Stimulated activated CD4-positive, alpha-beta T cell treated with anti-CD3 and anti-CD28 coated beads, TNF-alpha, amount 100 ng/mL, for 24 hours (primary cell): ENCODE measurements around the gene FNBP1.

ENCODE experiments used
- DNase-seq, 3 experiments: peaks; one replicate each; pipeline ENCODE4 v3.0.0-alpha.2; 2020; ENCODE audit warnings: low read depth in 3 of 3

FNBP1 gene

GRCh38 chr9:129919841-129920240 is 123.1 kb downstream of the FNBP1 start:
- DNase-seq = no peak

- DNase-seq = no peak
Observed at GRCh38 chr9:129919277-129919676, 123.7 kb downstream of the FNBP1 start.

GRCh38 chr9:129918296-129918950 is 124.6 kb downstream of the FNBP1 start:
- no peak for DNase-seq

- DNase-seq = no peak
Observed at GRCh38 chr9:129916707-129917106, 126.3 kb downstream of the FNBP1 start.

- DNase-seq = no peak
Observed at GRCh38 chr9:129914051-129914450, 128.9 kb downstream of the FNBP1 start.

GRCh38 chr9:129910628-129911567 is 132.1 kb downstream of the FNBP1 start:
- DNase-seq = no peak

- no peak for DNase-seq
Observed at GRCh38 chr9:129909851-129910250, 133.1 kb downstream of the FNBP1 start.

GRCh38 chr9:129908906-129909305 is 134.1 kb downstream of the FNBP1 start:
- no peak for DNase-seq

- no peak for DNase-seq
Observed at GRCh38 chr9:129907201-129907600, 135.8 kb downstream of the FNBP1 start.

GRCh38 chr9:129906298-129906697 is 136.7 kb downstream of the FNBP1 start:
- DNase-seq = no peak

GRCh38 chr9:129904734-129905133 is 138.3 kb downstream of the FNBP1 start:
- DNase-seq = no peak

GRCh38 chr9:129902740-129903134 is 140.3 kb downstream of the FNBP1 start:
- no peak for DNase-seq

- DNase-seq = no peak
Observed at GRCh38 chr9:129901993-129902739, 140.8 kb downstream of the FNBP1 start.

GRCh38 chr9:129900263-129901027 is 142.5 kb downstream of the FNBP1 start:
- no peak for DNase-seq

- no peak for DNase-seq
Observed at GRCh38 chr9:129899620-129900019, 143.4 kb downstream of the FNBP1 start.

- DNase-seq = no peak
Observed at GRCh38 chr9:129898185-129898584, 144.8 kb downstream of the FNBP1 start.

GRCh38 chr9:129897263-129897662 is 145.7 kb downstream of the FNBP1 start:
- no peak for DNase-seq

GRCh38 chr9:129895376-129896268 is 147.4 kb downstream of the FNBP1 start:
- DNase-seq = no peak

- DNase-seq = no peak
Observed at GRCh38 chr9:129894120-129894823, 148.7 kb downstream of the FNBP1 start.

- DNase-seq = no peak
Observed at GRCh38 chr9:129891569-129891968, 151.4 kb downstream of the FNBP1 start.
